ENCODE data around the gene GADD45B.

- no peak for TF ChIP-seq CTCF (IDR thresholded peaks at IDR 0.05 in 2 of 3, conservative IDR thresholded peaks at IDR 0.05 in 1 of 3; ENCODE audit: borderline replicate concordance in 1 of 3, insufficient read depth in 1 of 3, low read depth in 2 of 3, low read length in 2 of 3)
- TF ChIP-seq, protein P1, sequence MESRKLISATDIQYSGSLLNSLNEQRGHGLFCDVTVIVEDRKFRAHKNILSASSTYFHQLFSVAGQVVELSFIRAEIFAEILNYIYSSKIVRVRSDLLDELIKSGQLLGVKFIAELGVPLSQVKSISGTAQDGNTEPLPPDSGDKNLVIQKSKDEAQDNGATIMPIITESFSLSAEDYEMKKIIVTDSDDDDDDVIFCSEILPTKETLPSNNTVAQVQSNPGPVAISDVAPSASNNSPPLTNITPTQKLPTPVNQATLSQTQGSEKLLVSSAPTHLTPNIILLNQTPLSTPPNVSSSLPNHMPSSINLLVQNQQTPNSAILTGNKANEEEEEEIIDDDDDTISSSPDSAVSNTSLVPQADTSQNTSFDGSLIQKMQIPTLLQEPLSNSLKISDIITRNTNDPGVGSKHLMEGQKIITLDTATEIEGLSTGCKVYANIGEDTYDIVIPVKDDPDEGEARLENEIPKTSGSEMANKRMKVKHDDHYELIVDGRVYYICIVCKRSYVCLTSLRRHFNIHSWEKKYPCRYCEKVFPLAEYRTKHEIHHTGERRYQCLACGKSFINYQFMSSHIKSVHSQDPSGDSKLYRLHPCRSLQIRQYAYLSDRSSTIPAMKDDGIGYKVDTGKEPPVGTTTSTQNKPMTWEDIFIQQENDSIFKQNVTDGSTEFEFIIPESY (IDR thresholded peaks at IDR 0.05; ENCODE audit: extremely low read depth, insufficient replicate concordance, low read length): no peak
- no peak for TF ChIP-seq EZH2 (IDR thresholded peaks at IDR 0.05)
- no peak for TF ChIP-seq SIN3A (IDR thresholded peaks at IDR 0.05; ENCODE audit: low read depth)
- TF ChIP-seq FOSL1 (IDR thresholded peaks at IDR 0.05; ENCODE audit: low read depth): no peak
Measured at GRCh38 chr19:2524361-2524839, 48.5 kb downstream of the GADD45B start.

Measured in HCT116 (cell line).